Islet precursor cell (in vitro differentiated cells): ENCODE measurements around the gene KCTD10.

Experiments
- DNase-seq: peaks from one replicate; pipeline ENCODE4 v3.0.0-alpha.2; 2018

KCTD10 gene, protein sequence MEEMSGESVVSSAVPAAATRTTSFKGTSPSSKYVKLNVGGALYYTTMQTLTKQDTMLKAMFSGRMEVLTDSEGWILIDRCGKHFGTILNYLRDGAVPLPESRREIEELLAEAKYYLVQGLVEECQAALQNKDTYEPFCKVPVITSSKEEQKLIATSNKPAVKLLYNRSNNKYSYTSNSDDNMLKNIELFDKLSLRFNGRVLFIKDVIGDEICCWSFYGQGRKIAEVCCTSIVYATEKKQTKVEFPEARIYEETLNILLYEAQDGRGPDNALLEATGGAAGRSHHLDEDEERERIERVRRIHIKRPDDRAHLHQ

DNA sequence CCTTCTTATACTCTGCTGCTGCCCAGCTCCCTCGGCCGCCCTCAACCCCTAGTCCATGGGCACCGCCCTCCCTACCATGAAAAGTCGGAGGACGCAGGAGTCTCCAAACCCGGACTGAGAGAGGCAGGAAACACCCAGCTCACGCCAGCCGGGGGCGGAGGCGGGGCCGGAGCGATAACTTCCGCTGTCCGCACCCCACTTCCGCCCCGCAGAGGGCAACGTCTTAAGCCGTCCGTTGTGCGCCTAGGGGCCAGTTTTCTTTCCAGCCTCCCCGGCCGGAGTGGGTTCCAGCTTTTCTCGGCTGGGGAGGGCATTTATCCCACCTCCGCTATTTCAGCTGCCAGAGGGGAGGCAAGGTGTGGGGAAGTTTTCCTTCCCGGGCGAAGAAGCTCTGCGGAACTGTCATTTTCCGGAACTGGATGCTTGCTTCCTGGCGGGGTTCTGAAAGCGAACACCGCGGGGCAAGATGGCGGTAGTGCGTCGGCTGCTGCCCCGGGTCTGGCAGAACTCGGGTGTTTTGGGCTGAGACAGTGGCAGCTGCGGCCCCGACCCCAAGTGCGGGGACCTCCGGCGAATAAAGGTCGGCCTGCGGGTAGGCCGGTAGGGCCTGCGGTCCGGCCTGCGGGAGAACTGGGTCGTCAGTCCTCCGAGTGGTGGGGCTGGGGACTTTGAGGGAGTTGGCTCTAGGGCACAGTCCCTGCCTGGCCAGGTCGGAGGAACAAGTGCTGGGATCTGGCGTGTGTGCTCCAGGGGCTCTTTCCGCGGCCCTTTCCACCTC is at the start of gene KCTD10, which contains the start of gene UBE3B:
Gene KCTD10 (minus strand): TSS at position 116 of the 778 bp plus-strand sequence. CDS start 38 bp downstream, at position 78.
Gene UBE3B (plus strand): TSS at position 450 of the 778 bp plus-strand sequence. CDS start 5,918 bp downstream, outside the sequence.
- DNase-seq = peak; percentile 97

DNA sequence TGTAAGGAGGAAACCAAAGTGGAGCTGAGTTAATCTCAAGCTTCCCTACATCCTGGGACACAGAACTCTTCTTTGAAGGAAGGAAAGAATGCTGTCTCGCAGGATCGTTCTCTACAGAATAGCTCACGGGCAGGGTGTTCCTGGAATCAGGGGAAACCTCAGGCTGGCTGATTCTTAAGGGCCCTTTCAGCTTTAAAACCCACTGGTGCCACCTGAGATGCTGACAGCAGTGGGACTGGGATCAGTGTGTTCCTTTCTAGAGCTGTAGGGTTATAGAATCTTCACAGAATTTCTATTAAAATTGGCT is 48.1 kb upstream of the KCTD10 start:
- peak; percentile 79 for DNase-seq

DNA sequence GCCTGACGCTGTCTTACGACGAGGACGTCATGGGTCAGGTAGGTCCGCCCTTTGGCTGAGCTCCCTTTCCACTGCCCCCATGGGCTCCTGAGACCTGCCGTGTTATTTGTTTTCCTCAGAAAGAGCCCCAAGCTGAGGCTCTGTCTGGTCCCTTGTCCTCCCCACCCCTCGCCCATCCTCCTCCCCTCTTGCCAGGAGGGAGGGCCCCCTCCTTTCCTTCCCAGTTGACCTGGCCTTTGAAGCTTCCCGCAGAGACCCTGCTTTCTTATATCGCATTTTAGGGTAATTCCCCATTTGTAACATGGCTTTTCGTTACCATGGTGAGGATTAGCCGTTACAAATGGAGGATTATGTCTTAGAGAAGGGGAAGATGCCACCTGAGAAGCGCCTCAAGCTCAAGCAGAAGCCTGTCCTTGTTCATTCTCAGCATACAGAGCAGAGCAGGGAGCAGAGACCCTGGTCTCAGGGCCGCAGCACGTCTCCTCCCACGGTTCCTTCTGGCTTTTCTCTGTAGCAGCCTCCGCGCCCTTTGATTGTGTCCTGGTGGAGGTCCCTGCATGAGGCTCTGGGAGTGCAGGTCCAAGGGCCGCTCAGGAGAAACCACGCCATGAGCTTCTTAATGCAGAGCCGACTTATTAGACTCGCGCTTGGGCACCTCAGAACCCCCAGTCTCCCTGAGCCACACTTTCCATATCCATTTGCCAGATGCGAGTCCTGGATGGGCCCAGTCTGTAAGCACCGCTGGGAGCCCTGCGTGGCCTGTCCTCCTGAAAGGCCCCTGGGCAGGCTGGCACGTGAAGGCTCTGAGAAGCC is 47.6 kb upstream of the KCTD10 start:
- no peak for DNase-seq

DNA sequence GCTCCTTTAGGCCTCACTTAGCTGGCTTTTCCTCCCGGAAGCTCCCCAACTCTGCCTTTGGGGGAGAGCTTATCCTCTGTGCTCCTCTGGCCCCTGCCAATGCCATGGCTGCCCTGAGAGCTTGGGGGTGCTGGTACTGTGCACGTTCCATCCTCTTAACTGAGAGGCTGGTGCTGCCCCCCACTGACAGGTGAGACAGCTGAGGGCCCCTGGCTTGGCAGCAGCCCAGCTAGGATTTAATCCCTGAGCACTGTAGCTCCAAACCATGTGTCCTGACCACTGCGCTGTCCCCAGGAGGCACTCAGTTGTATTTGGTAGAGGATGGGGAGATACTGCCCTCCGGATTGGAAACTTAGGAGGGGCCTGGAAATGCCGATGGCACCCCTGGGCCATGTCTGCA is 46.4 kb upstream of the KCTD10 start:
- no peak for DNase-seq

DNA sequence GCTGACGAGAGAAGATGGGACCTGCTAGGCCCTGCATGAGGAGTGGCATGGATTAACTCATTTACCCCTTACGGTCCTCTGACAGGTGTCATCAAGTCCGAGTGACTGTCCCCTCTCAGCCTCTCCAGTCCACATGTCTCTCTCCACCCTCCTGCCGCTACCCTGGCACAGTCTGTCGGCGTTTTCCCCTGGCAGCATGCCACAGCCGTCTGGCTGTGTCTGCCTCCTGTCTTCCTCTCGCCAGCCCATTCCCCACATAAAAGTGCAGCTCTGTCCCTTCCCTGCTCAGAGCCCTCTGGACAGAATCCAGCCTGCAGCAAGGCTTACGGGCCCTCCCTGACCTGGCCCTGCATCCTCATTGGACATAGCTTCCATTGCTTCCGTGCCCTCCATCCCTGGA is 46.0 kb upstream of the KCTD10 start:
- DNase-seq = peak; percentile 54

DNA sequence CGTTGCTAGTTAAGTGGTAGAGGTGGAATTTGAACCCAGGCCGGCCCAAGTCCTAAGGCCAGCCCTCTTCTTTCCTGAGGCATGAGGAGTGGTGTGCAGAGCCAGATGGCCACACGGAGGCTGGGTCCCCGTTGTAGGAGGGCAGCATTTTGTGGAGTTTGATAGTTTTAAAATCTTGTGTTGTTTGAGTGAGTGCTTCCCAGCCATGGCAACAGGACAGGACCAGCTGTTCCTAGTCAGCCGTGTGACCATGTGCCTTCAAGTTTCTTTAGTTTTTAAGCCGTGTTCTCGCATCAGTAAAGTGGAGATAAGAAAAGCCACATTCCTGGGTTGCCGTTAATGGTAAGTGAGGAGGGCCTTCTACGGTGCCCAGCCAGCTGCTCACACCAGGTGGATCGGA is 44.7 kb upstream of the KCTD10 start:
- DNase-seq = no peak

DNA sequence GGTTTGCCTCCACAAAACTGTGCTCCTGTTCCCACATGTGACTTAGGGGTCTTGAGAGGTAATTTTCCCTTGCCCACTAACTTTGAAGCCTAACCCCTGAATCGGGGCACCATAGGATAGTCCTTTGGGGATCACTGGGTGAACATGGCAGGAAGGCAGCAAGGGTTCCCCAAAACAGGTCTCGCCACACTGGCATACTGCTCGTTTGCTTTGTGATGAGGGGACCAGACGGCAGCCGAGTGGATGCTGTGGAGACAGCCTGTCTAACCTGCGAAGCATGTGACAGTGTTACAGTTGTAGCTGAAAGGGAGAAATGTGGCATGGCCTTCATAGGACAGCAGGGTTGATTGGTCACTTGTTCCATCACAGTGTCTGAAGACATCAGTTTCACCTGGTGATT is 42.7 kb upstream of the KCTD10 start:
- no peak for DNase-seq

DNA sequence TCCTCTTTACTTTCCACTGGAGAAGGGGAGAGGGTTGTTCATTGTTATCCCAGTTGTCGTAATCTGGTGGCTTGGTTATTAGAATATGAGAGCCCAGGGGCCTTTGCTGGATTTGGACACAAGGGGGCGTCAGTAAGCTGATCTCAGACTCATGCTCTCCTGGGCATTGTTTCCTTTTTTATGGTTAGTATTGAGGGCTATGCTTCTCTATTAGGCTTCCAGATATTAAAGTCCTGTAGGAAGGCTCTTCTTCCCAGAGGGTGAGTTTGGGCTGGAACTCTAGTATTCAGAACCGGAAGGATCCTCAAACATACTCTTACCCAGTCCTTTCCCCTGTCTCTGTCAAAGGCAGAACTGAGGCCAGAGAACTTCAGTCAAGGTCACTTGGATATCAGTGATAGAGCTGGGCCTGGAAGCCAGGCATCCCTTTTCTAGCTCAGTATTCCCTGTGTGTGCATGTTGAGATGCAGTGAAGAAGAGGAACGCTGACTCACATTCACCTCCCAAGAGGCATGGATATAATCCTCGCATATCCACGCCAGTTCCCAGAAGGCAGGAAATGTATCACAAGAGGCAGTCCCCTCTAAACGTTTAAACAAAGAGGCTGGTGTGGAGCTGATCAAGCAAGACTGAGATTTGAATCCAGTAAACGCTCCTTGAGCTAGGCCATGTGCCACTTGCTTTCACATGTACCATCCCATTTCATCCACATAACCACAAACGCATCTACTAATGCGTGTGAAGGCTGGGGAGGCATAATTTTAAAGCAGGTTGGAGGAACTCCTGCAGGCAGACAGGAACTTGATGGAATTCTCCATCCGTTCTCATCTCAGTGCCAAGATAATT is 41.9 kb upstream of the KCTD10 start:
- DNase-seq = peak; percentile 78

DNA sequence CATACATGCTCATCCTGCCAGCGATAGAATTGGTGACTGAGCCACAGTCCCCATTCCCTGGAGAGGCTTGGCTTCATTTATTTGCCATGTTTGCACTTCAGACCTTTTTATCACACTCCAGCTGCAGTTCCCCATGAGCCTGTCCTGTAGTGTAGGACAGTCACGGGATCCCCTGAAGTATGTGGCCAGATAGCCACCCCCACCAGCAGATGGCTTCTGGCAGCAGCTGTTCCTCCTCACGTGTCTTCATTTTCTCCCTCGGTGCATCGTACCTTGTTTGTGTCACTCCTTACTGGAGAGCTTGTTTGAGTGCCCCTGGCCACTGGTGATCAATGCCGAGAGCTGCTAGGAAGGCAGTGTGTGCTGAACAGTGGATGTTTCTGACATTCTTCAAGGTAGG is 40.5 kb upstream of the KCTD10 start:
- peak; percentile 51 for DNase-seq

DNA sequence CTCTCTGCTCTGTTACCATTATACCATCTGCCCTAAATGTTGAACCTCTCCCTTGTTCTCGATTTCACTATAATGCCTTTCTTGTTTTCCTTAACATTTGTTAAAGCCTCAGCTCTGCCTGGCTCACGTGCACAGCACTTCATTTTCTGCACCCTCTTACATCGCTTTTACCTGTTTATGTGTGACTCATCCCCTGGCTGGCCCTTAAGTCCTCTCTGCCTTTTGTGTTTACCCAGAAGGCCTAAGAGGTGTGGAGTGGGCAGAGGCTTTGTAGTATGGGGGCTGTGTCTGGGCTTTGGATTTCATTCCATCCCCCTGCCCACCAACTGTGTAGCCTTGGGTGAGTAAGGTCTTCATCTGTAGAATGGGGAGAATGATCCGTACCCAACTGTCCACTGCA is 36.9 kb upstream of the KCTD10 start:
- DNase-seq = peak; percentile 54

DNA sequence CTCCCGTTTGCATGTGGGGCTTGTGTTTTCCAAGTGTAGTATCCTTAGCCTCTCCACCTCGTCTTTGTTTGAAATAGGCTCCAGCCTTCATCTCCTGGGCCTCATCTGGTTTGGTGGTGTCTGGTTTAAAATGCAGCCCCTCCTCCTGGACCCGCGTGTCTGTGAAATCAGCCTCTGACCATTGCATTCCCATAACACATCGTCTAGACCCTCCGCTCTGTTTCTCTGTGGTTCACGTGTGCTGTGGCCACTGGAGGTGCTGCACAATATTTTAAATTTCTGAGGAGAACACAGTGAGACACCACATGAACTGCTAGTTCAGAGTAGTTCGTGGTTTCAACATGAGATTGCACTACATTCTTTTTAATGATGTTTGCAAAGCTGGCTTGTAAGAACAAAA is 36.0 kb upstream of the KCTD10 start:
- peak; percentile 67 for DNase-seq

DNA sequence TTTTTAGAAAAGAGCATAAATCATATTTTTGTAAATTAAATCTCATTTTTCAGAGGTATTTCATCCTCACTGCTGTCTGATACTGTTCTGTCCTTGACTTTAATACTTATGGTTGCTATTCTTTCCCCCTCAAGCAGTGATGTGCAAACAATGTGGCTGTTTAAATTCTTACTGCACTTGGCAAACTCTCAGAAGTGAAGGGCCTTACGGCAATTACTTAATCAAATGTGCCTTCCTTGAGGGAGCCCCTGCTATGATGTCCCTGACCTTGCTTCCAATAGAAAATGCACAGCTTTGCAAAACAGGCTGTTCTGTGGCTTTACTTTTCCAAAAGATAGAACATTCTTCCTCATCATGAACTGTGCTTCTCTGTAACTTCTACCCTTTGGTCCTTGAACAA is 35.5 kb upstream of the KCTD10 start:
- no peak for DNase-seq

DNA sequence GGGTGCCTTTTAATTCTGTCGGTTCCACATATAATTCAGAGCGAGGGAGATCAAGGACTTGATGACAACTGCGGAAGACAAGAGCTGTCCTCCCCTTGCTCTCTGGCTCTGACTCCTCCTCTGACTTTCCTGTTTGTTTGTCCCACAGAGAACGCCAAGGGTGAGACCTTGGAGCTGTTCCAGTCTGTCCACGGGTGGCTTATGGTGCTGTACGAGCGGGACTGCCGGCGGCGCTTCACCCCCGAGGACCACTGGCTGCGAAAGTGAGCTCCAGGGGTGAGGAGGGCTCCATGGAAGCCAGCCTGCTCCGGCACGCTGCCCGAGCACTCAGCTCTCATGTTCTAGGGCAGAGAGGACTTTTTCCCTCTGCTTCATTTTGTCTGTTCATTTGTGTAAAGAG is 33.1 kb upstream of the KCTD10 start:
- DNase-seq = no peak

DNA sequence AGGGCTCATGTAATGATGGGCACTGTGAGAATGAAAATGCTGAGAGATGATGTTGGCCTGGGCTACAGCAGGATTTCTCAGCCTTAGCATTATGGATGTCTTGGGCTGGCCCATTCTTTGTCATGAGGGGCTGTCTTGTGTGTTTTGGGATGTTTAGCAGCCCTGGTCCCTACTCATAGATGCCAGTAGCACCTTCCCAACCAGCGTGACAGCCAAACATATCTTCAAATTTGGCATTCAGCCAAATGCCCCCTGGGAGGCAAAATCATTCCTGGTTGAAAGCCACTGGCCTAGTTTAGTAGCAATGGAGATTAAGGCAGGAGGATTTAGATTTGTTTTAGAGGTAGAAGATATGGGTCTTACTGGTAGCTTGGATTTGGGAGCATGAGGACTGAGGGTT is 27.0 kb upstream of the KCTD10 start:
- no peak for DNase-seq

DNA sequence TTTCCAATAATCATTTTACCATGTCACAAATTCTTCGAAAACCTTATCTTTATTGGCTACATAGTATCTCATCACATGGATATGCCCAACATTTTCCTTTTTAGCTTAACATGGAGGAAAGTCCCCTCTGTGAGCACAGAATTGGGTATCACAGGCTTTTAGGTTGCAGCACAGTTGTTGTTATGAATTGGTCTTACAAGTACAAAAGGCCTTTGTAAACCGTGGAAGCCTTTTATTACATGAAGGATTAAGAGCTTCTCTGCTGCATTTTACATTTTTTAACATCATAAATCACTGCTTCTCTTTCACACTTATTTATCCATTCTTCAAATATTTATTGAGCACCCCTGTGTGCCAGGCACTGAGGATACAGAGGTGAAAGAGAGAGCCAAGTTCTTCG is 26.5 kb upstream of the KCTD10 start:
- DNase-seq = no peak

DNA sequence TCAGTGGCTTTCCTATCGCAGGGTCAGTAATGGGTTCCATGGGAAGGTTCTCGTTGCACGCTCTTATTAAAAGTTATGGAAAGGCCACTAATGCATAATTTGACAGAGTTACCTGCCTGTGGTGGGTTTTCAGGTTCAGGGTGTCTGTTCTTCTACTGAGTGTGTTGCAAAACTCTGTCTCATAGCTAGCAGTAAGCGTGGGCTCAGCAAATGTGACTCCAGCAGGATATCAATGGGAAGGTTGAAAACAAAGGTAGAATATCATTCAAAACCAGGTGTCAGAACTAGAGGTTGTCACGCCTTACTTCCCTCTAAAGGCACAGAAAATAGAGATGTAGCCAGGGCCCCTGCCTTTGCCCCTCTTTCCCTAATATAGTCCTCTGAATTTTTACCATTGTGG is 25.2 kb upstream of the KCTD10 start:
- DNase-seq = no peak

DNA sequence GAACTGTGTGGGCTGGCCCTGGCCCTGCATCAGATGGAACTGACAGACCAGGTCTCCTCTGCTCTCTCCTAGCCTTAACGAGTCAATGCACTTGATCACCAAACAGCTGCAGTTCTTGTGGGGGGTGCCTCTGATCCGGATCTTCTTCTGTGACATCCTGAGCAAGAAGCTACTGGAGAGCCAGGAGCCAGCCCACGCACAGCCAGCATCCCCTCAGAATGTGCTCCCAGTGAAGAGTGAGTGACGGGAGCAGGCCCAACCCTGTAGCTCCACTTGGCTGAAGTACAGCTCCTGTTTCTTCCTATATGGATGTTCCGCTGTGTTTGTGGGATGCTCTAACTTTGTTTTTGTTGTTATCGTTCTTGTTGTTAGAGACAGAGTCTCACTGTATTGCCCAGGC is 24.2 kb upstream of the KCTD10 start:
- no peak for DNase-seq

DNA sequence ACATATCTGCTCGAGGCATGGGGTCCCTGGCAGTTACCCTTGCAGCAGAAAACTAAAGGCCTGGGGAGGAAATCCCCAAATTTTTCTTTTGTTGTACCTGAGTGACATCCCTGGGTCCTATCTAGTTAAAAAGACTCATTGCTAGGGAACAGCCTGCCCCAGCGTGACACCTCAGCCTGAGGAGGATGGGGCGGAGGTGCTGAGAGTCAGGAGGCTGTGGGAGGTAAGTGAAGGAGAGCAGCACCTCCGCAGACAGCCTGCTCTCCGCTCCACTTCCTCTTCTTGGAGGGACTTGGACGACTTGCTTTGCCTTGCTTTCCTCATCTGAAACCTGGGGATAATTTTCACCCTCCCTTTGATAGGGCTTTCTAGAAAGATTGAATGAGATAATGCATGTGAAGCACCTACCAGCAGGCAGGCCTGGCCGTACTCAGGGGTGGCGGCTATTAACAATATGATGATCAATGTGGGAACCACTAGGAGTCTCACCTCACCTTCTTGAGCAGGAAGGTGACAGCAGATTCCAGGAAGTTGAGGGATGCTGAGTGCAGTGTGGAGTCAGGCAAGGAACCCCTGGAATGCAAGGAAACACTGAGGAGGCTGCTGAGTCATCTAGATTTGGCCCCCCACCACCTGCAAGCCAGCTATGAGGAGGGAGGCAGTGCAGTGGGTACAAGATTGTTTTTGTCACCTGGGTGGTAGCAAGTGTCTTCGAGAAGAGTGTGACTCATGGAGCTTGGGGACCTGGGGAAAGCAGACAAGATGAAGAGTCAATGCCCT is 23.5 kb upstream of the KCTD10 start:
- no peak for DNase-seq

DNA sequence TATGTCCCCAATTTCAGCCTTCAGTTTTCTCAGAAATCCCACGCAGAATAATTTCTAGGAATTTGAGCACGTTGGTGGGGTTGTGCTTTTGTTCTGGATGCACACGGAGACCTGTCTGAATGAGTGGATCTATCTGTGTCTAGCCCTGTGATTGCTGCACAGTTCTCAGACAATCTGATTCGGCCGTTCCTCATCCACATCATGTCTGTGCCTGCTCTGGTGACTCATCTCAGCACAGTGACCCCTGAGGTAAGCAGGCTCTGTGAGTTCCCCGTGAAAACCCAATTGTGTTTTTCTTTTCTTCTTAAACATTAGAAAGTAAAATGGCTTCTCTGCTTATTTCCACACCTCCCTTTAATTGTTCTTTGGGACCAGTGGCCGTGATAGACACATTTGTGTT is 20.6 kb upstream of the KCTD10 start:
- peak; percentile 79 for DNase-seq

DNA sequence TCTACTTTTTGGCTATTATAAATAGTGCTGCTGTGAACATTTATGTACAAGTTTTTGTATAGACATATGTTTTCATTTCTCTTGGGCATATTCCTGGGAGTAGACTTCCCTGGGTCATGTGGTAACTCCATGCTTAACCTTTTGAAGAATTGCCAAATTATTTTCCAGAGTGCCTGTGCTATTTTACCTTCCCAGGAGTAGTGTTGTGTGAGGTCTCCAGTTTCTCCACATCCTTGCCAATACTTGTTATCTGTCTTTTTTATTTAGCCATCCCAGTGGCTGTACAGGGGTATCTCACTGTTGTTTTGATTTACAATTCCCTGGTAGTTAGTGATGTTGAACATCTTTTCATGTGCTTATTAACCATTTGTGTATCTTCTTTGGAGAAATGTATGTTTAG is 19.2 kb upstream of the KCTD10 start:
- no peak for DNase-seq

DNA sequence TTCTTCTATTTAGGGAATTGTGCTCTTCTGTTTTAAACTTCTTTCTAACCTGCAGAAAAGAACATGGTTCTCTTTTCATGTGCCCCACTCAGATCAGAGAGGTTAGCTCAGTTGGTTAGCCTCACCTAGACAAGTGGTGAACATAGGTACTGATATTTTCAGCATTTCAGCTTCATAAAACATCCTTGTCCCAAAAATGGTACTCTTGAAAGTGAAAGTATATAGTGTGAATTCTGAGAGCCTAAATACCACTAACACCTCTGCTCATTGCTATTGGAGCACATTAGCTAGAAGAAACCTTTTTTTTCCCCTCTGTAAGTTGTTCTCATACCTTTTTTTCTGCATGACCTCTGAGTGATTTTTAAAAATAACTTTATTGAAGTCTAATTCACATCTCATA is 17.9 kb upstream of the KCTD10 start:
- DNase-seq = no peak

DNA sequence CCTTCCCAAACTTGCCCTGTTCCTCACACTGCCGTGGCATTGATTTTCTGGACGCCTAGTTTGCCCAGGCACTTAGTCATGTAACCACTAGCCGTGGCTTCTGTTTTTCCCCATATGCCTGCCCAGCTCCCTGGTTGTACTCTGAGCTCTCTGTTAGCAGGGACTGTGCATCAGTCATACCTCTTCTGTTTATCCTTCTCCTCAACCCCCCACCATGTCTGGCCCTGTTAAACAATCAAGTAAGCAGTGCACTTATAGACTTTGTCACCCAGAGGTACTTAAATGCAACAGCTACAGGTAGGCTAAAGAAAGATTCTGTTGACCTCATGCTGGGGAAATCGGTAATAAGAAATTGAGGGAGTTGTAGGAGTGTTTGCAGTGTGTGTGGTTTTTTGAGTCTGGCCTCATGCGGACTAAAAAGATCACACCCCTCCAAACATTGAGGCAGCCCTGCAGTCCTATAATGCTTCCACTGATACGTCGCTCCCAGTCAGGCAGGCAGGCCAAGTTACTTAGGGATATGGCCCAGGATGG is 17.3 kb upstream of the KCTD10 start:
- DNase-seq = no peak
